ENCODE data around the gene CACNA1I. TPM values are rescaled to one million over a fixed set of nuclear protein-coding genes. Genes with fewer than 3 reads are reported as not detected.

Gene CACNA1I
- total and polyA plus RNA-seq, 2 experiments from 2014 or later = 0.42 to 2.4 TPM

DNA sequence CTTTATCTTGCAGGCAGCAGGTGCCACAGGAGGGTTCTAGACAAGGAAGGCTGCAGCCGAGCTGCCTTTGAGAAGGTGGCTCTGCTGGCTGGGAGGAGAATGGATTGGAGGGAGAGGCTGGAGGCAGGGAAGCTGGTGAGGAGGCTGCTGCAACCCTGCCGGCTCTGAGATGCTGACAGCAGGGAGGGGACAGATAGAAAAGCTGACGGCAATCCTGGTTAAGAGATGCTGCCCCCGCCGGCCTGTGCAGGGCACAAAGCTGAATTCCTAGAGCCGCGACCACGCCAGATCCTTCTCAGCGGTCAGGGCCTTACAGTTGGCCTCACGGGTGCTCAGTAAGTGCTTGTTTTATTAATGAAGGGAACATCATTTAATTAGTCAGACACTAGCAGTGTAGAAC lies 105.4 kb downstream of the CACNA1I start (continued):
- TF ChIP-seq, protein P1, sequence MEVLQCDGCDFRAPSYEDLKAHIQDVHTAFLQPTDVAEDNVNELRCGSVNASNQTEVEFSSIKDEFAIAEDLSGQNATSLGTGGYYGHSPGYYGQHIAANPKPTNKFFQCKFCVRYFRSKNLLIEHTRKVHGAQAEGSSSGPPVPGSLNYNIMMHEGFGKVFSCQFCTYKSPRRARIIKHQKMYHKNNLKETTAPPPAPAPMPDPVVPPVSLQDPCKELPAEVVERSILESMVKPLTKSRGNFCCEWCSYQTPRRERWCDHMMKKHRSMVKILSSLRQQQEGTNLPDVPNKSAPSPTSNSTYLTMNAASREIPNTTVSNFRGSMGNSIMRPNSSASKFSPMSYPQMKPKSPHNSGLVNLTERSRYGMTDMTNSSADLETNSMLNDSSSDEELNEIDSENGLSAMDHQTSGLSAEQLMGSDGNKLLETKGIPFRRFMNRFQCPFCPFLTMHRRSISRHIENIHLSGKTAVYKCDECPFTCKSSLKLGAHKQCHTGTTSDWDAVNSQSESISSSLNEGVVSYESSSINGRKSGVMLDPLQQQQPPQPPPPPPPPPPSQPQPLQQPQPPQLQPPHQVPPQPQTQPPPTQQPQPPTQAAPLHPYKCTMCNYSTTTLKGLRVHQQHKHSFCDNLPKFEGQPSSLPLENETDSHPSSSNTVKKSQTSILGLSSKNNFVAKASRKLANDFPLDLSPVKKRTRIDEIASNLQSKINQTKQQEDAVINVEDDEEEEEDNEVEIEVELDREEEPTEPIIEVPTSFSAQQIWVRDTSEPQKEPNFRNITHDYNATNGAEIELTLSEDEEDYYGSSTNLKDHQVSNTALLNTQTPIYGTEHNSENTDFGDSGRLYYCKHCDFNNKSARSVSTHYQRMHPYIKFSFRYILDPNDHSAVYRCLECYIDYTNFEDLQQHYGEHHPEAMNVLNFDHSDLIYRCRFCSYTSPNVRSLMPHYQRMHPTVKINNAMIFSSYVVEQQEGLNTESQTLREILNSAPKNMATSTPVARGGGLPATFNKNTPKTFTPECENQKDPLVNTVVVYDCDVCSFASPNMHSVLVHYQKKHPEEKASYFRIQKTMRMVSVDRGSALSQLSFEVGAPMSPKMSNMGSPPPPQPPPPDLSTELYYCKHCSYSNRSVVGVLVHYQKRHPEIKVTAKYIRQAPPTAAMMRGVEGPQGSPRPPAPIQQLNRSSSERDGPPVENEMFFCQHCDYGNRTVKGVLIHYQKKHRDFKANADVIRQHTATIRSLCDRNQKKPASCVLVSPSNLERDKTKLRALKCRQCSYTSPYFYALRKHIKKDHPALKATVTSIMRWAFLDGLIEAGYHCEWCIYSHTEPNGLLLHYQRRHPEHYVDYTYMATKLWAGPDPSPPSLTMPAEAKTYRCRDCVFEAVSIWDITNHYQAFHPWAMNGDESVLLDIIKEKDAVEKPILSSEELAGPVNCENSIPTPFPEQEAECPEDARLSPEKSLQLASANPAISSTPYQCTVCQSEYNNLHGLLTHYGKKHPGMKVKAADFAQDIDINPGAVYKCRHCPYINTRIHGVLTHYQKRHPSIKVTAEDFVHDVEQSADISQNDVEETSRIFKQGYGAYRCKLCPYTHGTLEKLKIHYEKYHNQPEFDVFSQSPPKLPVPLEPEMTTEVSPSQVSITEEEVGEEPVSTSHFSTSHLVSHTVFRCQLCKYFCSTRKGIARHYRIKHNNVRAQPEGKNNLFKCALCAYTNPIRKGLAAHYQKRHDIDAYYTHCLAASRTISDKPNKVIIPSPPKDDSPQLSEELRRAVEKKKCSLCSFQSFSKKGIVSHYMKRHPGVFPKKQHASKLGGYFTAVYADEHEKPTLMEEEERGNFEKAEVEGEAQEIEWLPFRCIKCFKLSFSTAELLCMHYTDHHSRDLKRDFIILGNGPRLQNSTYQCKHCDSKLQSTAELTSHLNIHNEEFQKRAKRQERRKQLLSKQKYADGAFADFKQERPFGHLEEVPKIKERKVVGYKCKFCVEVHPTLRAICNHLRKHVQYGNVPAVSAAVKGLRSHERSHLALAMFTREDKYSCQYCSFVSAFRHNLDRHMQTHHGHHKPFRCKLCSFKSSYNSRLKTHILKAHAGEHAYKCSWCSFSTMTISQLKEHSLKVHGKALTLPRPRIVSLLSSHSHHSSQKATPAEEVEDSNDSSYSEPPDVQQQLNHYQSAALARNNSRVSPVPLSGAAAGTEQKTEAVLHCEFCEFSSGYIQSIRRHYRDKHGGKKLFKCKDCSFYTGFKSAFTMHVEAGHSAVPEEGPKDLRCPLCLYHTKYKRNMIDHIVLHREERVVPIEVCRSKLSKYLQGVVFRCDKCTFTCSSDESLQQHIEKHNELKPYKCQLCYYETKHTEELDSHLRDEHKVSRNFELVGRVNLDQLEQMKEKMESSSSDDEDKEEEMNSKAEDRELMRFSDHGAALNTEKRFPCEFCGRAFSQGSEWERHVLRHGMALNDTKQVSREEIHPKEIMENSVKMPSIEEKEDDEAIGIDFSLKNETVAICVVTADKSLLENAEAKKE (CRISPR knock-in tag; IDR thresholded peaks at IDR 0.05) = no peak
- TF ChIP-seq, protein P2, sequence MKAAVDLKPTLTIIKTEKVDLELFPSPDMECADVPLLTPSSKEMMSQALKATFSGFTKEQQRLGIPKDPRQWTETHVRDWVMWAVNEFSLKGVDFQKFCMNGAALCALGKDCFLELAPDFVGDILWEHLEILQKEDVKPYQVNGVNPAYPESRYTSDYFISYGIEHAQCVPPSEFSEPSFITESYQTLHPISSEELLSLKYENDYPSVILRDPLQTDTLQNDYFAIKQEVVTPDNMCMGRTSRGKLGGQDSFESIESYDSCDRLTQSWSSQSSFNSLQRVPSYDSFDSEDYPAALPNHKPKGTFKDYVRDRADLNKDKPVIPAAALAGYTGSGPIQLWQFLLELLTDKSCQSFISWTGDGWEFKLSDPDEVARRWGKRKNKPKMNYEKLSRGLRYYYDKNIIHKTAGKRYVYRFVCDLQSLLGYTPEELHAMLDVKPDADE (IDR thresholded peaks at IDR 0.05) = no peak
- TF ChIP-seq CREB1 (CRISPR knock-in tag; IDR thresholded peaks at IDR 0.05; ENCODE audit: low read depth) = no peak
- TF ChIP-seq, protein P3, sequence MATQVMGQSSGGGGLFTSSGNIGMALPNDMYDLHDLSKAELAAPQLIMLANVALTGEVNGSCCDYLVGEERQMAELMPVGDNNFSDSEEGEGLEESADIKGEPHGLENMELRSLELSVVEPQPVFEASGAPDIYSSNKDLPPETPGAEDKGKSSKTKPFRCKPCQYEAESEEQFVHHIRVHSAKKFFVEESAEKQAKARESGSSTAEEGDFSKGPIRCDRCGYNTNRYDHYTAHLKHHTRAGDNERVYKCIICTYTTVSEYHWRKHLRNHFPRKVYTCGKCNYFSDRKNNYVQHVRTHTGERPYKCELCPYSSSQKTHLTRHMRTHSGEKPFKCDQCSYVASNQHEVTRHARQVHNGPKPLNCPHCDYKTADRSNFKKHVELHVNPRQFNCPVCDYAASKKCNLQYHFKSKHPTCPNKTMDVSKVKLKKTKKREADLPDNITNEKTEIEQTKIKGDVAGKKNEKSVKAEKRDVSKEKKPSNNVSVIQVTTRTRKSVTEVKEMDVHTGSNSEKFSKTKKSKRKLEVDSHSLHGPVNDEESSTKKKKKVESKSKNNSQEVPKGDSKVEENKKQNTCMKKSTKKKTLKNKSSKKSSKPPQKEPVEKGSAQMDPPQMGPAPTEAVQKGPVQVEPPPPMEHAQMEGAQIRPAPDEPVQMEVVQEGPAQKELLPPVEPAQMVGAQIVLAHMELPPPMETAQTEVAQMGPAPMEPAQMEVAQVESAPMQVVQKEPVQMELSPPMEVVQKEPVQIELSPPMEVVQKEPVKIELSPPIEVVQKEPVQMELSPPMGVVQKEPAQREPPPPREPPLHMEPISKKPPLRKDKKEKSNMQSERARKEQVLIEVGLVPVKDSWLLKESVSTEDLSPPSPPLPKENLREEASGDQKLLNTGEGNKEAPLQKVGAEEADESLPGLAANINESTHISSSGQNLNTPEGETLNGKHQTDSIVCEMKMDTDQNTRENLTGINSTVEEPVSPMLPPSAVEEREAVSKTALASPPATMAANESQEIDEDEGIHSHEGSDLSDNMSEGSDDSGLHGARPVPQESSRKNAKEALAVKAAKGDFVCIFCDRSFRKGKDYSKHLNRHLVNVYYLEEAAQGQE (IDR thresholded peaks at IDR 0.05; ENCODE audit: unreplicated experiment) = no peak
- no peak for TF ChIP-seq POLR2AphosphoS5 (IDR thresholded peaks at IDR 0.05; ENCODE audit: low read depth)
- TF ChIP-seq, protein P4, sequence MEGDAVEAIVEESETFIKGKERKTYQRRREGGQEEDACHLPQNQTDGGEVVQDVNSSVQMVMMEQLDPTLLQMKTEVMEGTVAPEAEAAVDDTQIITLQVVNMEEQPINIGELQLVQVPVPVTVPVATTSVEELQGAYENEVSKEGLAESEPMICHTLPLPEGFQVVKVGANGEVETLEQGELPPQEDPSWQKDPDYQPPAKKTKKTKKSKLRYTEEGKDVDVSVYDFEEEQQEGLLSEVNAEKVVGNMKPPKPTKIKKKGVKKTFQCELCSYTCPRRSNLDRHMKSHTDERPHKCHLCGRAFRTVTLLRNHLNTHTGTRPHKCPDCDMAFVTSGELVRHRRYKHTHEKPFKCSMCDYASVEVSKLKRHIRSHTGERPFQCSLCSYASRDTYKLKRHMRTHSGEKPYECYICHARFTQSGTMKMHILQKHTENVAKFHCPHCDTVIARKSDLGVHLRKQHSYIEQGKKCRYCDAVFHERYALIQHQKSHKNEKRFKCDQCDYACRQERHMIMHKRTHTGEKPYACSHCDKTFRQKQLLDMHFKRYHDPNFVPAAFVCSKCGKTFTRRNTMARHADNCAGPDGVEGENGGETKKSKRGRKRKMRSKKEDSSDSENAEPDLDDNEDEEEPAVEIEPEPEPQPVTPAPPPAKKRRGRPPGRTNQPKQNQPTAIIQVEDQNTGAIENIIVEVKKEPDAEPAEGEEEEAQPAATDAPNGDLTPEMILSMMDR (conservative IDR thresholded peaks at IDR 0.05; ENCODE audit: low read depth in 2 of 2) = no peak
- TF ChIP-seq NANOG (IDR thresholded peaks at IDR 0.05; ENCODE audit: borderline replicate concordance) = no peak
- TF ChIP-seq ZNF331 (CRISPR knock-in tag; IDR thresholded peaks at IDR 0.05; ENCODE audit: low read depth) = no peak
- no peak for TF ChIP-seq EZH2 (IDR thresholded peaks at IDR 0.05; ENCODE audit: low read depth, unreplicated experiment)
- TF ChIP-seq ZNF114 (CRISPR knock-in tag; IDR thresholded peaks at IDR 0.05) = no peak

Data from GM23338 (cell line).